GM06990 (cell line): Measurements from ENCODE around the gene NDST1.

Source experiments
- DNase-seq: peaks from one replicate; pipeline ENCODE4 v3.0.0-alpha.2; 2011; ENCODE audit not compliant: insufficient read length; ENCODE audit errors: extremely low read depth
- H3K27me3 ChIP-seq: replicated peaks from 2 replicates; pipeline ENCODE4 v1.6.0; 2011; ENCODE audit warnings: low read length; ENCODE audit not compliant: control insufficient read depth, insufficient read depth
- H3K36me3 ChIP-seq: 2 replicates; pipeline ENCODE4 v1.5.1; 2011; ENCODE audit warnings: low read length; ENCODE audit not compliant: control insufficient read depth, insufficient read depth
- H3K4me3 ChIP-seq: replicated peaks from 2 replicates; pipeline ENCODE4 v1.5.1; 2011; ENCODE audit warnings: low read depth, mild to moderate bottlenecking, control low read depth, low read length
- TF ChIP-seq, protein P1 (sequence below): IDR thresholded peaks from 2 replicates; pipeline ENCODE4 v1.5.1; 2011; ENCODE audit warnings: low read length, control low read depth, mild to moderate bottlenecking, inconsistent platforms; ENCODE audit not compliant: insufficient read depth, poor library complexity, severe bottlenecking

Gene NDST1

GRCh38 chr5:150560401-150561191, 52.7 kb downstream of the NDST1 start:
- no peak for DNase-seq
- Histone ChIP-seq H3K36me3 (no peaks in the 10 kb centered on the region), H3K4me3 (no peak overlapping the region), H3K27me3 (no peaks in the 10 kb centered on the region)
- TF ChIP-seq, protein P1, sequence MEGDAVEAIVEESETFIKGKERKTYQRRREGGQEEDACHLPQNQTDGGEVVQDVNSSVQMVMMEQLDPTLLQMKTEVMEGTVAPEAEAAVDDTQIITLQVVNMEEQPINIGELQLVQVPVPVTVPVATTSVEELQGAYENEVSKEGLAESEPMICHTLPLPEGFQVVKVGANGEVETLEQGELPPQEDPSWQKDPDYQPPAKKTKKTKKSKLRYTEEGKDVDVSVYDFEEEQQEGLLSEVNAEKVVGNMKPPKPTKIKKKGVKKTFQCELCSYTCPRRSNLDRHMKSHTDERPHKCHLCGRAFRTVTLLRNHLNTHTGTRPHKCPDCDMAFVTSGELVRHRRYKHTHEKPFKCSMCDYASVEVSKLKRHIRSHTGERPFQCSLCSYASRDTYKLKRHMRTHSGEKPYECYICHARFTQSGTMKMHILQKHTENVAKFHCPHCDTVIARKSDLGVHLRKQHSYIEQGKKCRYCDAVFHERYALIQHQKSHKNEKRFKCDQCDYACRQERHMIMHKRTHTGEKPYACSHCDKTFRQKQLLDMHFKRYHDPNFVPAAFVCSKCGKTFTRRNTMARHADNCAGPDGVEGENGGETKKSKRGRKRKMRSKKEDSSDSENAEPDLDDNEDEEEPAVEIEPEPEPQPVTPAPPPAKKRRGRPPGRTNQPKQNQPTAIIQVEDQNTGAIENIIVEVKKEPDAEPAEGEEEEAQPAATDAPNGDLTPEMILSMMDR: peak; percentile 82

- no peaks in the 10 kb centered on the region for H3K27me3 ChIP-seq
- no peak overlapping the region for H3K4me3 ChIP-seq
- TF ChIP-seq, protein P1: no peak
- DNase-seq: no peak
- H3K36me3 ChIP-seq: no peaks in the 10 kb centered on the region
Measured at GRCh38 chr5:150561192-150561512, 53.2 kb downstream of the NDST1 start.

DNA sequence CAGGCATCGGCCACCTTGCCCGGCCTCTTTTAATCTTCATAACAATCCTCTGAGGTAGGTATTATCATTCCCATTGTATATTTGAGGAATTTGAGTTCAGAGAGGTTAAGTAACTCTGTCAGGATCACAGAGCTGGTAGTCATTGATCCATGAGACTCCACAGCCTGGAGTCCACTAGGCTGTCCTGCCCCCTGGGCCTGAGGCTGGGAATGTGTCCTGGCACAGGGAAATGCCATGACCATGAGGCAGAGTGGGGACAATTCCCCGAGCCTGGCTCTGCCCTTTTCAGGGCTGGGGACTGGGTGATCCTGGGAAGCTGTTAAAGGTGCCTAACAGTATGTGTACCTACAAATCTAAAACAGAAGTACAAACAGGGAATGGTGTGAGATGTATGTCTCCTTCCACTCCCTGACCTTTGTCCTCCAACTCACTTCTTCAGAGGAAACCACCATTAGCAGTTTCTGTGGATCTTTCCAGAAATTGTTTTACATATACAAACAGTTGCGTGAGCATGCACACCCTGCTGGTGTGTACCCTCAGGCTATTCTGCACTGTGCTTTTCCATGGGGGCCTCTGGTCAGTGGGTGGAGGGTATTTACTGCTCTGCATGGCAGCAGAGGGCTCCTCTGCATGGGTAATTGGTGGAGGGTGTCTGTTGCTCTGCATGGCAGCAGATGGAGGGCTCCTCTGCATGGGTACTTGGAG, 53.8 kb downstream of the NDST1 start:
- Histone ChIP-seq H3K4me3 (no peak overlapping the region), H3K27me3 (no peaks in the 10 kb centered on the region), H3K36me3 (no peaks in the 10 kb centered on the region)
- TF ChIP-seq, protein P1: no peak
- DNase-seq: no peak

- H3K4me3 ChIP-seq: no peak overlapping the region
- TF ChIP-seq, protein P1: peak; percentile 50
- no peaks in the 10 kb centered on the region for H3K36me3 ChIP-seq
- DNase-seq: no peak
- no peaks in the 10 kb centered on the region for H3K27me3 ChIP-seq
Measured at GRCh38 chr5:150562832-150563231, 54.9 kb downstream of the NDST1 start.

DNA sequence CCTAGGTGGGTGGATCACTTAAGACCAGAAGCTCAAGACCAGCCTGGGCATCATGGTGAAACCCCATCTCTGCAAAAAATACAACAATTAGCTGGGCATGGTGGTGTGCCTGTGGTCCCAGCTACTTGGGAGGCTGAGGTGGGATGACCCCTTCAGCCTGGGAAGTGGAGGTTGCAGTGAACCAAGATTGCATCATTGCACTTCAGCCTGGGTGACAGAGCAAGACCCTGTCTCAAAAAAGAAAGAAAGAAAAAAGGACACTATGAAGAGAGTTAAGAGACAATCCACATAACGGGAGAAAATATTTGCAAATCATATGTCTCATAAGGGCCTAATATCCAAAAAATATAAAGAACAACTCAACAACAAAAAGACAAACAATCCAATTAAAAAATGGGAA, 57.9 kb downstream of the NDST1 start:
- no peak for DNase-seq
- Histone ChIP-seq H3K36me3 (no peaks in the 10 kb centered on the region), H3K27me3 (no peaks in the 10 kb centered on the region), H3K4me3 (no peak overlapping the region)
- TF ChIP-seq, protein P1: no peak
